HepG2 (cell line): ENCODE measurements around the gene DOK4. TPM values are rescaled to one million over a fixed set of nuclear protein-coding genes. Genes with fewer than 3 reads are reported as not detected.
A peak's percentile ranks its signal among the peaks of the same experiment; 100 is the strongest.

Experiments
- FUBP1 ChIP-seq: sonication (generic); formaldehyde crosslinking; IDR thresholded peaks from 2 replicates; pipeline ENCODE4 v1.5.1; 2020; ENCODE audit warnings: missing genetic modification reagents, mild to moderate bottlenecking, borderline replicate concordance
- GABPB1 ChIP-seq: IDR thresholded peaks from 2 replicates; pipeline ENCODE4 v1.6.1; 2016; ENCODE audit warnings: mild to moderate bottlenecking, missing genetic modification reagents, moderate library complexity, missing compliant biosample characterization
- JDP2 ChIP-seq: sonication (generic); formaldehyde crosslinking; IDR thresholded peaks from 2 replicates; pipeline ENCODE4 v1.8.1; 2022; ENCODE audit warnings: missing genetic modification reagents, borderline replicate concordance
- KLF15 ChIP-seq: sonication (generic); formaldehyde crosslinking; IDR thresholded peaks from 2 replicates; pipeline ENCODE4 v1.8.1; 2023; ENCODE audit warnings: borderline replicate concordance, mild to moderate bottlenecking, inconsistent platforms, missing genetic modification reagents, mixed read lengths
- MED8 ChIP-seq: sonication (generic); formaldehyde crosslinking; IDR thresholded peaks from 2 replicates; pipeline ENCODE4 v1.8.1; 2023; ENCODE audit warnings: mild to moderate bottlenecking, missing genetic modification reagents; ENCODE audit not compliant: insufficient replicate concordance
- MYNN ChIP-seq: sonication (generic); formaldehyde crosslinking; IDR thresholded peaks from 2 replicates; pipeline ENCODE4 v1.4.0; 2020; ENCODE audit warnings: mild to moderate bottlenecking, low read depth, missing genetic modification reagents
- NAIF1 ChIP-seq: sonication (generic); formaldehyde crosslinking; IDR thresholded peaks from 2 replicates; pipeline ENCODE4 v1.5.0; 2020; ENCODE audit warnings: mild to moderate bottlenecking, missing genetic modification reagents, borderline replicate concordance
- NBN ChIP-seq: fragments of 450-650 bp; conservative IDR thresholded peaks from 2 replicates; pipeline ENCODE4 v1.6.1; 2017
- NFKB2 ChIP-seq: sonication (generic); formaldehyde crosslinking; IDR thresholded peaks from 2 replicates; pipeline ENCODE4 v1.4.0; 2020; ENCODE audit warnings: missing genetic modification reagents, borderline replicate concordance
- SALL1 ChIP-seq: sonication (generic); formaldehyde crosslinking; IDR thresholded peaks from 2 replicates; pipeline ENCODE4 v1.8.0; 2022; ENCODE audit warnings: mild to moderate bottlenecking, missing genetic modification reagents
- TBX2 ChIP-seq: sonication (generic); formaldehyde crosslinking; IDR thresholded peaks from 2 replicates; pipeline ENCODE4 v1.5.0; 2020; ENCODE audit warnings: missing genetic modification reagents, mild to moderate bottlenecking, borderline replicate concordance
- WIZ ChIP-seq: sonication (generic); formaldehyde crosslinking; IDR thresholded peaks from 2 replicates; pipeline ENCODE4 v1.5.1; 2020; ENCODE audit warnings: mild to moderate bottlenecking, missing genetic modification reagents
- ZBTB38 ChIP-seq: sonication (generic); formaldehyde crosslinking; IDR thresholded peaks from 2 replicates; pipeline ENCODE4 v1.5.1; 2020; ENCODE audit warnings: mild to moderate bottlenecking, missing genetic modification reagents
- ZBTB43 ChIP-seq: sonication (generic); formaldehyde crosslinking; conservative IDR thresholded peaks from 2 replicates; pipeline ENCODE4 v1.4.0; 2020; ENCODE audit warnings: missing genetic modification reagents
- ZFP90 ChIP-seq: sonication (generic); formaldehyde crosslinking; IDR thresholded peaks from 2 replicates; pipeline ENCODE4 v1.8.0; 2022; ENCODE audit warnings: missing genetic modification reagents, mild to moderate bottlenecking, inconsistent platforms, borderline replicate concordance
- ZFYVE20 ChIP-seq: sonication (generic); formaldehyde crosslinking; IDR thresholded peaks from 2 replicates; pipeline ENCODE4 v1.8.0; 2023; ENCODE audit warnings: low read depth, mild to moderate bottlenecking, moderate library complexity, missing genetic modification reagents, borderline replicate concordance
- ZKSCAN8 ChIP-seq: IDR thresholded peaks from 2 replicates; pipeline ENCODE4 v1.6.1; 2016; ENCODE audit warnings: borderline replicate concordance, missing genetic modification reagents, missing compliant biosample characterization
- ZNF235 ChIP-seq: sonication (generic); formaldehyde crosslinking; IDR thresholded peaks from 2 replicates; pipeline ENCODE4 v1.8.1; 2023; ENCODE audit warnings: mild to moderate bottlenecking, missing genetic modification reagents, borderline replicate concordance
- ZNF260 ChIP-seq: sonication (generic); formaldehyde crosslinking; IDR thresholded peaks from 2 replicates; pipeline ENCODE4 v1.4.0; 2020; ENCODE audit warnings: missing genetic modification reagents, low read depth, mild to moderate bottlenecking, borderline replicate concordance
- ZNF362 ChIP-seq: sonication (generic); formaldehyde crosslinking; IDR thresholded peaks from 2 replicates; pipeline ENCODE4 v1.4.0; 2020; ENCODE audit warnings: missing genetic modification reagents, mild to moderate bottlenecking, borderline replicate concordance
- ZNF414 ChIP-seq: sonication (generic); formaldehyde crosslinking; IDR thresholded peaks from 2 replicates; pipeline ENCODE4 v1.5.0; 2020; ENCODE audit warnings: missing genetic modification reagents
- ZNF550 ChIP-seq: sonication (generic); formaldehyde crosslinking; IDR thresholded peaks from 2 replicates; pipeline ENCODE4 v1.4.0; 2020; ENCODE audit warnings: mild to moderate bottlenecking, missing genetic modification reagents, borderline replicate concordance
- ZNF672 ChIP-seq: sonication (generic); formaldehyde crosslinking; IDR thresholded peaks from 2 replicates; pipeline ENCODE4 v1.8.1; 2022; ENCODE audit warnings: missing genetic modification reagents
- ZNF891 ChIP-seq: sonication (generic); formaldehyde crosslinking; IDR thresholded peaks from 2 replicates; pipeline ENCODE4 v1.5.0; 2020; ENCODE audit warnings: mild to moderate bottlenecking, missing genetic modification reagents
- polyA plus RNA-seq, 8 experiments: library from polyadenylated mRNA; depleted of rRNA in 3 of 8; stranded (reverse) in 7 of 8; unstranded in 1 of 8; fragments of >200 nt; fragmentation: Illumina TruSeq in 4 of 8; extraction: Trizol in 4 of 8; gene quantifications; 2 replicates each; pipeline versions ENCODE4 v1.2.1 to v1.2.3, GENCODE V29; 2011 to 2016; ENCODE audit warnings: low read depth in 4 of 8, missing spikeins in 1 of 8, mixed read lengths in 1 of 8; ENCODE audit not compliant: insufficient read depth in 1 of 8
- total RNA-seq, 5 experiments: library from RNA; depleted of rRNA; stranded (reverse); fragments of >200 nt; fragmentation: Illumina TruSeq; extraction: Trizol; gene quantifications; 2 replicates each; pipeline ENCODE4 v1.2.3, GENCODE V29; 2016; ENCODE audit warnings: low read depth in 1 of 5

Gene DOK4
- total and polyA plus RNA-seq, 2 of the 13 experiments (the other 11 are each of a cell fraction or from before 2014, with no cell fraction given), result 52.7 to 70.0 TPM

DNA sequence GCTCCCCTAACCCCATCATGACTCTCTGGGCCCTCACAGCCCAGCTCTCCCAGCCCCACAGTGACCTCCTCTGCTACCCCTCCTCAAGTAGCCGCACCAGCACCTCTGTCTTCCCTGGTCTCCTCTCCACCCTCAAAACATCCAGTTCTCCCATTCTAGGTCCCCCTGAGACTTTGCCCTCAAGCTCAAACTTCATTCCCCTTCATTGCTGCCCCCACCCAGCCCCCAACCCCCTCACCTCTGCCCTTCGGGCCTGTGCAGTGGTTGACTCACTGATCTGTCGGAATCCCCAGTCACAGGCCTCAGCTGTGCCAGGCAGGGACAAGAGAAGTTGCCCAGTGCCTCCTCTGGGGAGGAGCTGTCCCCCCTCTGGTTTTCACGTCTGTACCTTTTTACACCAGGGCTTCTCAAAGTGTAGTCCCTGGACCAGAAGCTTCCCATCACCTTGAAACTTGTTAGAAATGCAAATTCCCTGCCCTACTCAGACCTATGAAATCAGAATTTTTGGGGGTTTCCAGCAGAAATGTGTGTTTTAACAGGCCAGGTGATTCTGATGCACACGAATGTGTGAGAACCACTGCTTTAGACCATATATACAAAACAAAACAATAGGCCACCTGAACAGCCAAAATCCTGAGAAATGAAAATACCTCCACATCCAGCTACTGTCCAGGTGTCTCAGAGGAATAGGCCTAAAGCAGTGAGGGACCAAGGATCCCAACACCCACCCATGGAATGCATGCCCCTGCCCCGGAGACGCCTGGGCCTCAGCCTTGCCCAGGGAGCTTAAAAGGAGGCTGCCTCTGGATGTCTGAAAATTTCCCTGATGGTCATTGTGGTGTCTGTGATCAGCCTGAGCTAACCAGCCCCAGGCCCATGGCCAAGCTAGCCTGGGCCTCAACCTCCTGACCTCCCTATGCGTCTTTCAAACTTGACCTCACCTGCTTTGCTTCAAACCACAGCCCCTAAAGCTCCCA is 853 bp upstream of the DOK4 start (continued):
- no peak for TF ChIP-seq MED8 (CRISPR knock-in tag)
- no peak for TF ChIP-seq ZFYVE20 (CRISPR knock-in tag)
- TF ChIP-seq ZNF891 (CRISPR knock-in tag), result no peak
- no peak for TF ChIP-seq ZNF672 (CRISPR knock-in tag)
- no peak; the same call in 1 of the 2 replicates for TF ChIP-seq TBX2 (CRISPR knock-in tag)
- peak; percentile 37; the same call in 1 of the 2 replicates for TF ChIP-seq SALL1 (CRISPR knock-in tag)
- 0 out of 2 replicates have a peak, but pooled peaks have one; percentile 12 for TF ChIP-seq WIZ (CRISPR knock-in tag)
- no peak for TF ChIP-seq MYNN
- no peak for TF ChIP-seq NFKB2
- no peak for TF ChIP-seq KLF15
- TF ChIP-seq ZNF362 (CRISPR knock-in tag), result no peak
- no peak for TF ChIP-seq NAIF1 (CRISPR knock-in tag)
- TF ChIP-seq NBN, result no peak
- TF ChIP-seq ZFP90 (CRISPR knock-in tag), result no peak
- no peak for TF ChIP-seq ZNF260
- TF ChIP-seq ZKSCAN8, result no peak
- 0 out of 2 replicates have a peak, but pooled peaks have one; percentile 27 for TF ChIP-seq ZNF414 (CRISPR knock-in tag)
- no peak for TF ChIP-seq ZBTB43 (CRISPR knock-in tag)
- no peak for TF ChIP-seq JDP2
- no peak for TF ChIP-seq FUBP1 (CRISPR knock-in tag)
- no peak for TF ChIP-seq GABPB1 (CRISPR knock-in tag)
- TF ChIP-seq ZNF550 (CRISPR knock-in tag), result no peak
- TF ChIP-seq ZBTB38 (CRISPR knock-in tag), result no peak
- no peak for TF ChIP-seq ZNF235 (CRISPR knock-in tag)
